Activated naive CD8-positive, alpha-beta T cell treated with anti-CD3 and anti-CD28 coated beads for 36 hours (primary cell): Measurements from ENCODE around the gene ZIC1. TPM values are rescaled to one million over a fixed set of nuclear protein-coding genes. Genes with fewer than 3 reads are reported as not detected.

Experiments used
- DNase-seq: peaks from one replicate; pipeline ENCODE4 v3.0.0; 2021
- H3K27ac Mint-ChIP-seq: one replicate; pipeline ENCODE4 v1.8.0; 2022; ENCODE audit warnings: mild to moderate bottlenecking, moderate library complexity, mixed read lengths
- H3K27me3 Mint-ChIP-seq: one replicate; pipeline ENCODE4 v1.8.0; 2022; ENCODE audit warnings: mild to moderate bottlenecking, mixed read lengths
- H3K36me3 Mint-ChIP-seq: one replicate; pipeline ENCODE4 v1.8.0; 2021; ENCODE audit warnings: mild to moderate bottlenecking, mixed read lengths
- H3K4me1 Mint-ChIP-seq: one replicate; pipeline ENCODE4 v1.8.0; 2021; ENCODE audit warnings: mixed read lengths
- H3K4me3 Mint-ChIP-seq: one replicate; pipeline ENCODE4 v1.8.0; 2022; ENCODE audit warnings: mild to moderate bottlenecking, moderate library complexity, mixed read lengths
- H3K9me3 Mint-ChIP-seq: one replicate; pipeline ENCODE4 v1.8.0; 2022; ENCODE audit warnings: mixed read lengths
- total RNA-seq, 2 experiments: library from RNA; stranded (reverse); gene quantifications; one replicate each; pipeline ENCODE4 v1.2.3, GENCODE V29; 2021

The ZIC1 gene
- total RNA-seq: not detected

DNA sequence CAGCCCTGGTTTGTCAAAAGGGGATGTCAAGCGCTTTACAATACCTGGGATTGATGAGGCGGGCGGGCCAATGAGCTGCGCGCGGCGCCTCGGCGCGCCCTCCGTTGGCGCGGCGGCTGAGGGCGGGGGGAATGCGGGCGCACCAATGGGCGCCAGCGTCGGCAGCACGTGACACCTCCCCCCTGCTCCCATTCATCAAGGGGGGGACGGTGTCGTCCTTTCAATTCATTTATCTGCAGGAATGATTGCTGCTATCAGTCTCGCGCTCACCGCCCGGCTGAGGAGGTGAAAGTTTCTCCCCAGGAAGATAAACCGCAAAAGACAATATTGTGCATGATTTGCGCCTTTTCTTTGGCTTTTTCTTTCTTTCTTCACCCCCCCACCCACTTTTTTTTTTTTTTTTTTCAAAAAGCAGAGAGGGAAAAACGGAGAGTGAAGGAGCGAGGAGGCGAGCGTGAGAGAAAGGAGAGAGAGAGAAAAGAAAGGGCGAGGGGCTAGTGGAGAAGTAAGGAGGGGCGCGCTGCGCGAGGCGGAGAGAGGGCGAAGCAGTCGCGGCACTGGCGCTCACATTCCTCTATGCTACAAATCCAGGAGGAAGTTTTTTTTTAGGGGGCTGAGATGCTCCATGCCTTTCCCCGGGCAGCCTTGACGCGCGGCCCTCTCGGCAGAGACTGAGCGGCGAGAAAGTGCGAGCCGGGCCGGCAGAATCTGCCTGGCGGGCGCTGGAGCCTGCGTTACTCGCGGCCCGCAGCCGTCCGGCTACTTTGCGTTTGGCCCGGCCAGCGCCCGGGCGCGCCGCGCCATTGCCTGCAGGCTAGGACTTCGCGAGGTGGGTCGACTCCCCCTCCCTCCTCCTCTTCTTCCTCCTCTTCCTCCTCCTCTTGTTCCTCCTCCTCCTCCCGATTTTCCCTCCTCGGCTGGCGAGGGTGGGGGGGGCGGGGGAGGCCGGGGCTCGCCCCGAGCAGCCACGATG is at the start of gene ZIC1:
Gene ZIC1, plus strand, starts transcription at position 223 of the 973 bp plus-strand sequence. Its CDS starts 748 bp downstream, at position 971.
- Mint-ChIP-seq H3K4me1 (peaks cover 34% of the 10 kb centered on the region), H3K4me3 (peak within 1 kb of the TSS; percentile 41), H3K27ac (peak within 1 kb of the TSS; percentile 72)

GRCh38 chr3:147360051-147360439 is 49.1 kb upstream of the ZIC1 start:
- H3K9me3 Mint-ChIP-seq: peaks cover 8% of the 10 kb centered on the region
- H3K27ac Mint-ChIP-seq: no peak overlapping the region
- no peak for DNase-seq
- H3K4me1 Mint-ChIP-seq: no peaks in the 10 kb centered on the region
- peaks cover 84% of the 10 kb centered on the region for H3K27me3 Mint-ChIP-seq
- no peaks in the 10 kb centered on the region for H3K36me3 Mint-ChIP-seq
- no peak overlapping the region for H3K4me3 Mint-ChIP-seq

More for the DNA sequence above, at the start of gene ZIC1:
- no peak for DNase-seq
- peaks cover 96% of the 10 kb centered on the region for H3K27me3 Mint-ChIP-seq
- H3K9me3 Mint-ChIP-seq: peaks cover 30% of the 10 kb centered on the region
- peaks cover 36% of the 10 kb centered on the region for H3K36me3 Mint-ChIP-seq

GRCh38 chr3:147360646-147361453 is 48.3 kb upstream of the ZIC1 start:
- peaks cover 79% of the 10 kb centered on the region for H3K27me3 Mint-ChIP-seq
- H3K4me1 Mint-ChIP-seq: no peaks in the 10 kb centered on the region
- DNase-seq: no peak
- H3K9me3 Mint-ChIP-seq: peaks cover 6% of the 10 kb centered on the region
- no peak overlapping the region for H3K27ac Mint-ChIP-seq
- no peaks in the 10 kb centered on the region for H3K36me3 Mint-ChIP-seq
- H3K4me3 Mint-ChIP-seq: no peak overlapping the region

DNA sequence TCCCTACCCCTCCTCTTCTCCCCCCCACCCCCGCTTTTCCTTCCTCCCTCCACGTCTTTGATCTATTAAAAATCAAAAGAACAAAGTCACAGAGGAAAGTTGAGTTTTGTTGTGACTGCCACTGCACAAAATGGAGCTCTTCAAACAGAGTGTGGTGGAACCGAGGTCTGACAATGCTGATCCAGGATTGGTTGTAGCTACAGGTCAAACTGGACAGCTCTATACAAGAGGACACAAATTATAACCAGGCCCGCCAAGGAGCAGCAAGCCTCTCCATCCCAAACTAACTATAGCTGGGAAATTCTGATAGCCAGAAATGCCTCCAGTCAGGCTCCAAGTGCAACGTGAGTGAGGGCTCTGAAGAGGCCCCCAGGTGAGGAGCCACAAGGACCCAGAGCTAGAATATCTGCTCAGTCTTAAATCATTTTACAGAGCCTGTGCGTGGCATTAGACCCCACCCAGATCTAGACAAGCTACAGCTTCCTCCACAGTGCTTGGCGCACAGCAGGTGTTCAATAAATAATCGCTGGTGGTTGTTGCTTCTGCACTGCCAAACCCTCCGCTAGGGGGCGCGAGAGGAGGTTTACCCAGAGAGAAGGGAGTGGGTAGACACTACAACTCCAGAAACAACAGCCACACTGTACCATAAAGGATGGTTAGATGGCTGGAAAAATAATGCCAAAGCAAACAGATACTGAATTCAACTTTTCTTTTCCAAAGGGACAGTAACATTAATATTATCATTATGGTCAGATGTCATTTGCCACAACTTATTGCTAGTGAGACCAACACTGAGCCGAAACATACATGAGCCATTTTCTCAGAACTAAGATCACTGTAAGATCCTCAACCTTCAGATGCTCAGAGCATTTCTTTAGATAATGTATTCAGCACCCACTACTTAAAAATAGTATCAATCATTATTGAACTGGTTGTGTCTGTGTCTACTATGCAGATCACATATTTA is 47.4 kb upstream of the ZIC1 start:
- no peak overlapping the region for H3K4me3 Mint-ChIP-seq

GRCh38 chr3:147364771-147365170 is 44.4 kb upstream of the ZIC1 start:
- H3K4me1 Mint-ChIP-seq: no peaks in the 10 kb centered on the region
- peaks cover 3% of the 10 kb centered on the region for H3K9me3 Mint-ChIP-seq
- H3K27ac Mint-ChIP-seq: no peak overlapping the region
- H3K4me3 Mint-ChIP-seq: no peak overlapping the region
- peaks cover 59% of the 10 kb centered on the region for H3K27me3 Mint-ChIP-seq
- H3K36me3 Mint-ChIP-seq: no peaks in the 10 kb centered on the region
- DNase-seq: no peak

More for the DNA sequence above, 47.4 kb upstream of the ZIC1 start:
- DNase-seq: peak; percentile 33
- Mint-ChIP-seq H3K36me3 (no peaks in the 10 kb centered on the region), H3K27me3 (peaks cover 70% of the 10 kb centered on the region), H3K4me1 (no peaks in the 10 kb centered on the region), H3K27ac (no peak overlapping the region), H3K9me3 (peaks cover 6% of the 10 kb centered on the region)

- DNase-seq: no peak
- Mint-ChIP-seq H3K4me3 (no peak overlapping the region), H3K4me1 (no peaks in the 10 kb centered on the region), H3K9me3 (peaks cover 3% of the 10 kb centered on the region), H3K27me3 (peaks cover 59% of the 10 kb centered on the region), H3K27ac (no peak overlapping the region), H3K36me3 (no peaks in the 10 kb centered on the region)
Observed at GRCh38 chr3:147365196-147366115, 43.7 kb upstream of the ZIC1 start.

DNA sequence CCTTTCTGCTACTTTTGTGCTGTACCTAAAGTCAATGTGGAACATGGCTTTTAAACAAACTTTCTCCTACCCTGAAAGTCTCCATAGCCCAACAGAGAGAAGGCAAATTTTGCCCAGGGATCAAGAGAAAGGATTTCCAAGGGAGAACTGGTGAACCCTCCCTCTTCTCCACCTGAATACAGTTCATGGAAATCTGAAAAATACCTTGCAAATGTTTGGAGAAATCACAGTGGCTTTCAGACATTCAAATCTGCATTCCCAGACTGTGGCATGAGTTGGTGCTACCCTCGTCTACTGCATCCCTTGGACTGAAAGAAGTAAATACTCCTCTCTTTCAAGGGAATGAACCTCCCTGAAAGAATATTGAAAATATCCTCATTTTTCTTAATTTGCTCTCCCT is 41.5 kb upstream of the ZIC1 start:
- no peak overlapping the region for H3K4me3 Mint-ChIP-seq
- H3K36me3 Mint-ChIP-seq: no peaks in the 10 kb centered on the region
- H3K27me3 Mint-ChIP-seq: peaks cover 65% of the 10 kb centered on the region
- no peaks in the 10 kb centered on the region for H3K9me3 Mint-ChIP-seq
- no peak for DNase-seq
- H3K27ac Mint-ChIP-seq: no peak overlapping the region
- H3K4me1 Mint-ChIP-seq: no peaks in the 10 kb centered on the region

GRCh38 chr3:147368151-147368550 is 41.0 kb upstream of the ZIC1 start:
- peaks cover 69% of the 10 kb centered on the region for H3K27me3 Mint-ChIP-seq
- H3K4me1 Mint-ChIP-seq: no peaks in the 10 kb centered on the region
- no peaks in the 10 kb centered on the region for H3K36me3 Mint-ChIP-seq
- H3K4me3 Mint-ChIP-seq: no peak overlapping the region
- no peak overlapping the region for H3K27ac Mint-ChIP-seq
- DNase-seq: no peak
- H3K9me3 Mint-ChIP-seq: no peaks in the 10 kb centered on the region

- H3K36me3 Mint-ChIP-seq: no peaks in the 10 kb centered on the region
Observed at GRCh38 chr3:147368561-147369221, 40.5 kb upstream of the ZIC1 start.

GRCh38 chr3:147369231-147369630 is 39.9 kb upstream of the ZIC1 start:
- Mint-ChIP-seq H3K27ac (no peak overlapping the region), H3K4me3 (no peak overlapping the region), H3K9me3 (no peaks in the 10 kb centered on the region), H3K36me3 (no peaks in the 10 kb centered on the region), H3K27me3 (peaks cover 71% of the 10 kb centered on the region), H3K4me1 (no peaks in the 10 kb centered on the region)
- no peak for DNase-seq

More at GRCh38 chr3:147368561-147369221, 40.5 kb upstream of the ZIC1 start:
- H3K4me1 Mint-ChIP-seq: no peaks in the 10 kb centered on the region
- no peak overlapping the region for H3K27ac Mint-ChIP-seq
- no peaks in the 10 kb centered on the region for H3K9me3 Mint-ChIP-seq
- no peak for DNase-seq
- H3K27me3 Mint-ChIP-seq: peaks cover 72% of the 10 kb centered on the region
- H3K4me3 Mint-ChIP-seq: no peak overlapping the region

- DNase-seq: no peak
- peaks cover 71% of the 10 kb centered on the region for H3K27me3 Mint-ChIP-seq
- no peak overlapping the region for H3K4me3 Mint-ChIP-seq
- H3K9me3 Mint-ChIP-seq: no peaks in the 10 kb centered on the region
- no peaks in the 10 kb centered on the region for H3K36me3 Mint-ChIP-seq
- H3K27ac Mint-ChIP-seq: no peak overlapping the region
- H3K4me1 Mint-ChIP-seq: no peaks in the 10 kb centered on the region
Observed at GRCh38 chr3:147369661-147370123, 39.5 kb upstream of the ZIC1 start.

DNA sequence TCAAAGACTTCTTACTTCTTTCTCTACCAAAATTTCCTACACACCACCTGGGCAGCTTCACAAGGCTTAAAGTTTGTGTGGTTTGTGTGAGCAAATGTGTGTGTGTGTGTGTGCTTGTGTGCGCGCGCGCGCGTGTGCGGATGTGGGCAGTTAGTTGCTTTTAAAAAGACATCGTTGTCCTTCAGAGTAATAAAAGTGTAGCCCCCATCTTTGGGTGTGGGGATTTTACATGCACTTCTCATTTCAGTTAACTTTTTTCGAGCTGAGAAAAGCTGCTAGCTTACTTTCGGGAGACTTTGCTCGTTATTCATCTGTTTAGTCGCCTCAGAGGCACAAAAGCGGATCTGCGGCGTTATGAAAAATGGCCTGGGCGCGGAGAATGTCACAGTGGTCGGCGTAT is 38.8 kb upstream of the ZIC1 start:
- Mint-ChIP-seq H3K36me3 (no peaks in the 10 kb centered on the region), H3K9me3 (no peaks in the 10 kb centered on the region), H3K4me1 (no peaks in the 10 kb centered on the region), H3K4me3 (no peak overlapping the region), H3K27ac (no peak overlapping the region), H3K27me3 (peaks cover 73% of the 10 kb centered on the region)
- DNase-seq: no peak

DNA sequence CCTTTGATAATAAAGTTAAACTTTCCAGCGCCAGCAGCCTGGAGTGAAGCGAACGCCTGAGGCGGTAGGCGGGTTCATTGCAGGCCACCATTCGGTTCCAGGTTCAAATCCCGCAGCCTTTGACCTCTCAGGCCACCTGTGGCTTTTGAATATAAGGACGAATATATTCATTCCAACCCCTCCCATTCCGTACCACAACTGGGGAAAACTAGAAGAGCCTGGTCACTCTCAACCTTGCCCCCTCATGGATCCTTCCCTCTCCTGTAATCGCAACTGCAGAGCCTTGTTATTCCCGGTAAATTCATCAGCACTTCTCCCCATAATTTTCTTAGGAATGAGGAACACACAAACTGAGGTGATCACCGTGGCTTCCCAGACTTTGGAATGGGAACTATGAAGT is 38.0 kb upstream of the ZIC1 start:
- Mint-ChIP-seq H3K36me3 (no peaks in the 10 kb centered on the region), H3K9me3 (no peaks in the 10 kb centered on the region), H3K4me1 (no peaks in the 10 kb centered on the region), H3K27ac (no peak overlapping the region), H3K4me3 (no peak overlapping the region), H3K27me3 (peaks cover 79% of the 10 kb centered on the region)
- DNase-seq: no peak
